ENCODE data around the gene OR5M3. TPM values are rescaled to one million over a fixed set of nuclear protein-coding genes. Genes with fewer than 3 reads are reported as not detected.

The OR5M3 gene
- total RNA-seq, result not detected
- long read RNA-seq, result 0 reads

DNA sequence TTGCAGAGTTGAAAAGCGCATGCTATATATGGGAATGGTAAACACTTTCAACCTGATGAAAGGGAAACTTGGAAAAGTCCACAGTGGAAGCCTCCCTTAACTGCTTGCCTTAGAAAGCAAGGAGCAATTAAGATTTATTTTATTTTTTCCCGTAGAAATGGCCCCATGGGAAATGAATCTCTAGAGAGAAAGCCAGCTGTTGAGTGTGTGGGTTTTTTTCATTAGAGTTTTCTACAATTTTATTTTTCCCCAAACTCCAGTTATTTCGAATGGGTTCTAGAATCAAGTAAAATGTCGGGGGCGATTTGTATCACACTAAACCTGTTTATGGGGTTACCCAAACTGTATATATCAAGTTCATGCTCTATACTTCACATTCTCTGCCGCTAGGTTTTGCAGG is at the start of gene OR5M3:
TSS of gene OR5M3 (minus strand) at position 101 of the 400 bp plus-strand sequence. CDS start 2,855 bp downstream, outside the sequence.
- TF ChIP-seq, protein P1, sequence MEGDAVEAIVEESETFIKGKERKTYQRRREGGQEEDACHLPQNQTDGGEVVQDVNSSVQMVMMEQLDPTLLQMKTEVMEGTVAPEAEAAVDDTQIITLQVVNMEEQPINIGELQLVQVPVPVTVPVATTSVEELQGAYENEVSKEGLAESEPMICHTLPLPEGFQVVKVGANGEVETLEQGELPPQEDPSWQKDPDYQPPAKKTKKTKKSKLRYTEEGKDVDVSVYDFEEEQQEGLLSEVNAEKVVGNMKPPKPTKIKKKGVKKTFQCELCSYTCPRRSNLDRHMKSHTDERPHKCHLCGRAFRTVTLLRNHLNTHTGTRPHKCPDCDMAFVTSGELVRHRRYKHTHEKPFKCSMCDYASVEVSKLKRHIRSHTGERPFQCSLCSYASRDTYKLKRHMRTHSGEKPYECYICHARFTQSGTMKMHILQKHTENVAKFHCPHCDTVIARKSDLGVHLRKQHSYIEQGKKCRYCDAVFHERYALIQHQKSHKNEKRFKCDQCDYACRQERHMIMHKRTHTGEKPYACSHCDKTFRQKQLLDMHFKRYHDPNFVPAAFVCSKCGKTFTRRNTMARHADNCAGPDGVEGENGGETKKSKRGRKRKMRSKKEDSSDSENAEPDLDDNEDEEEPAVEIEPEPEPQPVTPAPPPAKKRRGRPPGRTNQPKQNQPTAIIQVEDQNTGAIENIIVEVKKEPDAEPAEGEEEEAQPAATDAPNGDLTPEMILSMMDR (IDR thresholded peaks at IDR 0.05; ENCODE audit: borderline replicate concordance), result no peak
- Histone ChIP-seq H3K4me3 (no peak within 1 kb of the TSS), H3K9me3 (replicated peaks) (no peaks in the 10 kb centered on the region), H3K36me3 (no peaks in the 10 kb centered on the region), H3K27me3 (ENCODE audit: low read depth) (no peaks in the 10 kb centered on the region), H3K4me1 (no peaks in the 10 kb centered on the region), H3K27ac (replicated peaks) (no peak within 1 kb of the TSS)
- intact Hi-C loops (cut with micrococcal nuclease), result no loop called here
- DNase-seq, result no peak

DNA sequence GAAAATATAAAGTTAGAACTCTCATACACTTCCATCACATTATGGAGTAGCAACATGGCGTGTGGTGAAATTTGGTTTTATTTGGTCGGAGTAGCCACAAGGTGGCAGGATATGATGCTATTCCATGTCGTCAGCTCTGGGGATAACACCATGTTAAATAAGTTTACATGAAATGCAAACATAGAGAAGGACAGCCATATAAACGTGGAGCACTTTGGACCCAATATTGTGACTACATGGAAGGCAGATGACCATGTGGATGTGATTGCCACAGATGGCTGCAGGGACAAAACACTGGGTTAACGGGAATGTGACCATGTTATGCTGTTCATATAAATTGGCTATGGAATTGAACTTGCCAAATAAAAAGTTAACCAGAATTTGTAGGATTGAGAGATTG is 48.9 kb upstream of the OR5M3 start:
- TF ChIP-seq, protein P1 (IDR thresholded peaks at IDR 0.05; ENCODE audit: borderline replicate concordance), result no peak
- no peaks in the 10 kb centered on the region for H3K36me3 ChIP-seq
- H3K27me3 ChIP-seq (ENCODE audit: low read depth), result no peaks in the 10 kb centered on the region
- no peak for DNase-seq
- H3K4me1 ChIP-seq, result no peaks in the 10 kb centered on the region
- no peak overlapping the region for H3K27ac ChIP-seq (replicated peaks)
- intact Hi-C loops (cut with micrococcal nuclease), result no loop called here
- no peaks in the 10 kb centered on the region for H3K9me3 ChIP-seq (replicated peaks)
- no peak overlapping the region for H3K4me3 ChIP-seq

DNA sequence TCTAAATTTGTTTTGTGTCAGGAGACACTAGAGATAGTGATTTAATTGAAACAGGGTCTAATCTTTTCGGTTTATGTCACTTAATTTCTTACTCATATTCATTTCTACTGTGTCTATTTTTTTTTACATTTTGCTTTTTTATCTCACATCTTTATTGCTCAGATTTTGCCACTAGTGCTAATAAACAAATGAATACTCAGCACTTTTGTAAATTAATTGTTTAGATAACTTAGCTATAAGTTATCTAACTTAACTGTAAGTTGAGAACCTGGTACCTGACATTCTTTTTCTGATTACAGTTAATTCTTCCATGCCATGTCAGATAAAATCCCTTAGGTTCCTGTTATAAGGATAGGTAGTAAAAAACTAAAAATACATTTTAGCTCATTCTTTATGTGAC is 40.1 kb upstream of the OR5M3 start:
- intact Hi-C loops (cut with micrococcal nuclease), result no loop called here
- no peak for DNase-seq

DNA sequence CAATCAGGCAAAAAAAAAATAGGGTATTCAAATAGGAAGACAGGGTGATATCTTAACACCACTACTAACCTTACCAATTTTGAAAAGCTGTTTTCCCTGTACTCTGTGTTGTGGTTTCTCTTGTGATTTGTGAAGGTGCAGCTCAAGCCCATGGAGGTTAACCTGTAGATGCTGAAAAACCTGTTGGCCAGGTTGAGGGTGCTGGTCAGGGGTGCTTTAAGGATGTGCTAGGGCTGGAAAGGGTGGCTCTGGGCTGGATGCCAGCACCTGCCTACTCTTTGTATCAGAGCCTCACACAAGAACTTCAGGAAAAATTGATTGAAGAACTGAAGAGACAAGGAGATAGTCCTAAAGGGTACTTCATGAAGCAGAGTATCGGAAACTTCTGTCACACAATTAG is 36.3 kb upstream of the OR5M3 start:
- H3K4me3 ChIP-seq, result no peak overlapping the region
- no peak overlapping the region for H3K27ac ChIP-seq (replicated peaks)
- no peaks in the 10 kb centered on the region for H3K4me1 ChIP-seq
- intact Hi-C loops (cut with micrococcal nuclease), result no loop called here
- TF ChIP-seq, protein P1 (IDR thresholded peaks at IDR 0.05; ENCODE audit: borderline replicate concordance), result no peak
- H3K9me3 ChIP-seq (replicated peaks), result peaks cover 11% of the 10 kb centered on the region
- DNase-seq, result no peak
- H3K27me3 ChIP-seq (ENCODE audit: low read depth), result no peaks in the 10 kb centered on the region
- no peaks in the 10 kb centered on the region for H3K36me3 ChIP-seq

More for the DNA sequence above, 40.1 kb upstream of the OR5M3 start:
- Histone ChIP-seq H3K9me3 (replicated peaks) (no peaks in the 10 kb centered on the region), H3K36me3 (no peaks in the 10 kb centered on the region), H3K4me1 (no peaks in the 10 kb centered on the region), H3K27me3 (ENCODE audit: low read depth) (no peaks in the 10 kb centered on the region), H3K27ac (replicated peaks) (no peak overlapping the region), H3K4me3 (no peak overlapping the region)
- TF ChIP-seq, protein P1 (IDR thresholded peaks at IDR 0.05; ENCODE audit: borderline replicate concordance), result no peak

DNA sequence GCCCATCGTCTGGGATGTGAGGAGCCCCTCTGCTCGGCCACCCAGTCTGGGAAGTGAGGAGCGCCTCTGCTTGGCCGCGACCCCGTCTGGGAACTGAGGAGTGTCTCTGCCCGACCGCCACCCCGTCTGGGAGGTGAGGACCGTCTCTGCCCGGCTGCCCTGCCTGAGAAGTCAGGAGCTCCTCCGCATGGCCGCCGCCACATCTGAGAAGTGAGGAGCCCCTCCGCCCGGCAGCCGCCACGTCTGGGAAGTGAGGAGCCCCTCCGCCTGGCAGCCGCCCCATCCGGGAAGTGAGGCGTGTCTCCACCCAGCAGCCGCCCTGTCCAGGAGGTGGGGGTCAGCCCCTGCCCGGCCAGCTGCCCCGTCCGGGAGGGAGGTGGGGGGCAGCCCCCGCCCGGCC is 23.9 kb upstream of the OR5M3 start:
- H3K27ac ChIP-seq (replicated peaks), result no peak overlapping the region
- H3K27me3 ChIP-seq (ENCODE audit: low read depth), result no peaks in the 10 kb centered on the region
- TF ChIP-seq, protein P1 (IDR thresholded peaks at IDR 0.05; ENCODE audit: borderline replicate concordance), result no peak
- intact Hi-C loops (cut with micrococcal nuclease), result no loop called here
- H3K4me3 ChIP-seq, result no peak overlapping the region
- no peak for DNase-seq
- no peaks in the 10 kb centered on the region for H3K36me3 ChIP-seq
- H3K4me1 ChIP-seq, result no peaks in the 10 kb centered on the region
- H3K9me3 ChIP-seq (replicated peaks), result no peaks in the 10 kb centered on the region

DNA sequence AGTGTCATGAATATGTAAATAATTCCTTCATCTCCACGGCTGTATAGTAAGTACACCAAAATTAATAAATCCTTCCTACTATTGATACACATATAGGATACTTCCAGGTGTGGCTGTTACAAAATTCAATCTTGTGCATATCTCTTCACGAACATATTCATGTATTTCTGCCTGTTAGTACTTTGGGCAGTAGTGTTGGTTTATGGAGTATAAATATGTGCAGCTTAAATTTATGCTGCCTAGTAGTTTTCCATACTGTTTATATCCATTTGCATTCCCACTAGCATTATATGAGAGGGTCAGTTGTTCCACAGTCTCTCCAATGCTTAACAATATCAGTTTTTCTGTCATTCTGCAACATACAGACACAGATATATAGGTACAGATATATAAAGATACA is 22.0 kb upstream of the OR5M3 start:
- intact Hi-C loops (cut with micrococcal nuclease), result no loop called here

More for the DNA sequence above, 22.0 kb upstream of the OR5M3 start:
- no peaks in the 10 kb centered on the region for H3K27me3 ChIP-seq (ENCODE audit: low read depth)
- TF ChIP-seq, protein P1 (IDR thresholded peaks at IDR 0.05; ENCODE audit: borderline replicate concordance), result no peak
- DNase-seq, result no peak
- H3K27ac ChIP-seq (replicated peaks), result no peak overlapping the region
- no peak overlapping the region for H3K4me3 ChIP-seq
- H3K4me1 ChIP-seq, result no peaks in the 10 kb centered on the region
- no peaks in the 10 kb centered on the region for H3K36me3 ChIP-seq
- H3K9me3 ChIP-seq (replicated peaks), result peaks cover under 1% of the 10 kb centered on the region

All from left ventricle myocardium inferior (tissue), 1 donor.